ENCODE data around the gene PDSS2.

PDSS2 gene

GRCh38 chr6:107267006-107267405 is 192.4 kb downstream of the PDSS2 start:
- no peak for DNase-seq (ENCODE audit: low read depth)

- DNase-seq (ENCODE audit: low read depth) = no peak
Observed at GRCh38 chr6:107266563-107266962, 192.8 kb downstream of the PDSS2 start.

- DNase-seq (ENCODE audit: low read depth) = peak; percentile 68
Observed at GRCh38 chr6:107264357-107264840, 195.0 kb downstream of the PDSS2 start.

GRCh38 chr6:107259951-107260350 is 199.4 kb downstream of the PDSS2 start:
- no peak for DNase-seq (ENCODE audit: low read depth)

- no peak for DNase-seq (ENCODE audit: low read depth)
Observed at GRCh38 chr6:107248147-107248546, 211.2 kb downstream of the PDSS2 start.

GRCh38 chr6:107246972-107247615 is 212.3 kb downstream of the PDSS2 start:
- DNase-seq (ENCODE audit: low read depth) = no peak

GRCh38 chr6:107246249-107246971 is 213.0 kb downstream of the PDSS2 start:
- DNase-seq (ENCODE audit: low read depth) = no peak

- DNase-seq (ENCODE audit: low read depth) = no peak
Observed at GRCh38 chr6:107244742-107245480, 214.5 kb downstream of the PDSS2 start.

DNA sequence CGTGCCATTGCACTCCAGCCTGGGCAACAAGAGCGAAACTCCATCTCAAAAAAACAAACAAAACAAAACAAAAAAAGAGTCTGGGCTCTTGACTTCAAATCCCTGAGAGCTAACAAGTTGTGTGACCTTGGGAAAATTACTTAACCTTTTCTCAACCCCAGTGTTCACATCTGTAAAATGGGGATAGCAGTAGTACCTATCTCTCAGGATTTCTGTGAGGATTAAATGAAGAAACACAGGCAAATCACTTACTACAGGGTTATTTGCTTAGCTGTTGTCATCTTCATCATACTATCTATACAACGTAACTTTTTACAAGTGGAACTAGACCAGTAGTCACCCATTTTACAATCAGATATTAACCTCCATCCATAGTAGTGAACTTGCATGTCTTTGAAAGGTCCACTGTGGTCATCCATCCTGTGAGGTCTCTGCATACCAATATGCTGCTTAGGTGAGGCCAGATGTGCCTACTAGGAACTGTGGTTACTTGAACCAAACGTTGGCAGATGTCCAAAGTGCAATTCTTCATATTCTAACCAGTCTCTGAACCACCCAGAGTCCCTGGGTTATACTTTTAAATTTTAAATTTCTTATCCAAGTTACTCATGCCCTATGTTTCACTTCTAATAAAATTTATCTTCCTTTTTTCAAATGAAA is 215.2 kb downstream of the PDSS2 start:
- no peak for DNase-seq (ENCODE audit: low read depth)

DNA sequence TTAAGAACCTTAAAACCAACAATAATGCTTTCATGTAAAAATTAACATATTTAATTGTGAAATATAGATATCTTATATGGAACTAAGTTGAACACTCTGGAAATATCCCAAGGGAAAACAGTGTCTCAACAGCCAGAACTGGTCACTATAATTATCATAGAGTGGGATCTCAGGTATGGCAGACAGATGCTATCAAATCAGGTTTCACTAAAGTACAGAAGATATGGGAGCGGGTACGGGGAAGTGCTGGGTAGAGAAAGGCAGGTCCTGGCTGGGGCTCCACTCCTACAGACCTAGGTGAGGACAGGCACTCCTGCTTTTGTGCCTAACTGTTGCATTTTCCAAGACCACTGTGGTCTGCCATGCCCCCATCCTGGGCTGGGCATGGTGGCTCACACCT is 215.9 kb downstream of the PDSS2 start:
- DNase-seq (ENCODE audit: low read depth) = no peak

DNA sequence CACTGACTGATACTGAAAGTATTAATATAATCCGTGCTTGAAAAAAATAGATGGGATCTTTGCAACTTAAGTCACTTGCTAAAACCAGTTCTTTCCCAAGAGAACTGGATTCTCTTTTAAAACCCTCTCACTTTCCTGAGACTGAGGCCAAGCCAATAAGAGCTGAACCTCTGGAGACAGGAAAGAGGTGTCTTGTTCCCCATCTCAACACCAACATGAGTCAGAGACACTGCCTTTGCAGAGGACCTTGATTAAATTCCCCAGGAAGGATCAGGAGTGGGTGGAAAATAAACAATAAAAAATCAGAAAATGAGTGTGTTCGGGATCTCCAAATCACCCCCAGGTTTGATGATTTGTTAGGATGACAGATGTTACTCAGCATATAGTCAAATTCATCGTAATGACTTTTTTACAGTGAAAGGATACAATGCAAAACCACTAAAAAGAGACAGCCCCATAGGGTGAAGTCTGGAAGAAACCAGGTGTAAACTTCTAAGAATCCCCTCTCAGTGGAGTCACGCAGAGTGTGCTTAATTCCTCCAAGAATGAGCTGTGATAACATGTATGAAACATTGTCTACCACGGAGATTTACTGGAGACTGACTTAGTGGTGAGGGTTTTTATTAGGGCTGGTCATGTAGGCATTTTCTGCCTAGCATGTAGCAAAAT is 221.2 kb downstream of the PDSS2 start:
- DNase-seq (ENCODE audit: low read depth) = peak; percentile 52

GRCh38 chr6:107235511-107235910 is 223.9 kb downstream of the PDSS2 start:
- DNase-seq (ENCODE audit: low read depth) = no peak

DNA sequence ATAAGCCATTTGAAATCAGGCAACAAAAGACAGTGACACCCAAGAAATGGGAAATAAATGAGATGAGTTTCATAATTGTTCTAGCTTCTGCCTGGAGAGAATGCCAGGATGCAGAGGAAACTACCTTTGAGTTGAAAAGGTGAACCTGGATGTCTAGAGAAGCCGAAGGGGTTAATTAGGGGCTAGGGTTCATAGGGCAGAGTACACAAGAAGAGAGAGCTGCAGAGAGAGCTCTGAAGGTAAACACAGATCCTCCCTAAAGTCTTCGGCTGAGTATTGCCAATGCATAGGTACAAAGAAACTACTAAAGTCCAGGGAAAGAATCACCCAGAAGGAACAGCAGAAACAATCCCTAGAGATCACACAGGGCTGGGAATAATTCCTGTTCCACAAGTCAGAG is 224.4 kb downstream of the PDSS2 start:
- DNase-seq (ENCODE audit: low read depth) = no peak

- no peak for DNase-seq (ENCODE audit: low read depth)
Observed at GRCh38 chr6:107231243-107231642, 228.1 kb downstream of the PDSS2 start.

- no peak for DNase-seq (ENCODE audit: low read depth)
Observed at GRCh38 chr6:107230448-107230847, 228.9 kb downstream of the PDSS2 start.

- no peak for DNase-seq (ENCODE audit: low read depth)
Observed at GRCh38 chr6:107230024-107230423, 229.3 kb downstream of the PDSS2 start.

DNA sequence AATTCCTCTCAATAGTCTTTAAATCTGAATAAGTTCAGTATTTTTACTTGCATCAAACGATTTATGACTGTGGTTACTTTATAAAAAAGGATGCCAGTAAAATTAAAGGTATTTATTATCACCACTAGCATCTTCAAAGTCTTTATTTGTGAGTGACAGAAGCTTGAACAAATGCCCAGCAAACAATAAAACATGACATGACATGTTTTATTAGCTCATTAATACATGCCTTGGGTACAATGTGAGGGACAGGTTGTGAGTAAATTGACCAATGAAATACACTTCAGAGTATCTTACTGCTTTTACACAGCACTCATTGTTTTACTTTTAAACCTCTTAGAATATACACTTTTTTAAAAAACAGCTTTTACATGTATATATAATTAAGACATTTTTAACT is 230.6 kb downstream of the PDSS2 start:
- no peak for DNase-seq (ENCODE audit: low read depth)

- no peak for DNase-seq (ENCODE audit: low read depth)
Observed at GRCh38 chr6:107221519-107221918, 237.8 kb downstream of the PDSS2 start.

GRCh38 chr6:107219851-107220250 is 239.5 kb downstream of the PDSS2 start:
- DNase-seq (ENCODE audit: low read depth) = no peak

- no peak for DNase-seq (ENCODE audit: low read depth)
Observed at GRCh38 chr6:107218142-107218541, 241.2 kb downstream of the PDSS2 start.

- DNase-seq (ENCODE audit: low read depth) = no peak
Observed at GRCh38 chr6:107217248-107217647, 242.1 kb downstream of the PDSS2 start.
